Measurements from ENCODE around the gene CDH13. TPM values are rescaled to one million over a fixed set of nuclear protein-coding genes. Genes with fewer than 3 reads are reported as not detected.

CDH13 gene
- total and polyA plus RNA-seq, 10 of the 15 experiments (the other 5 are each of a cell fraction or from before 2014, with no cell fraction given) = under 0.01 to 0.05 TPM; not detected in 8

GRCh38 chr16:83772806-83773205, 1146.0 kb downstream of the CDH13 start (continued):
- TF ChIP-seq POLR2AphosphoS2 (IDR thresholded peaks at IDR 0.05; ENCODE audit: low read depth, low read length) = no peak

GRCh38 chr16:83774066-83774465, 1147.3 kb downstream of the CDH13 start:
- BruUV-seq (replicated peaks) = no TSS peak
- H2AFZ ChIP-seq (ENCODE audit: control insufficient read depth, low read depth, low read length) = no peak overlapping the region
- CTCF ChIA-PET = no interaction called here
- RAD21 ChIA-PET (ENCODE audit: unreplicated experiment) = no interaction called here
- no peak overlapping the region for H3K9ac ChIP-seq (ENCODE audit: control insufficient read depth, insufficient read depth, low read length)
- H3K4me3 ChIP-seq = no peak overlapping the region
- no peak overlapping the region for H3K27ac ChIP-seq (ENCODE audit: control insufficient read depth, insufficient read depth)
- SMC1A ChIA-PET (ENCODE audit: uncharacterized antibody, unreplicated experiment) = no interaction called here
- DNase-seq (ENCODE audit: low read depth, low spot score) = no peak
- no peak overlapping the region for H3K4me2 ChIP-seq (ENCODE audit: control insufficient read depth, insufficient read depth)
- WGBS (ENCODE audit: insufficient coverage, insufficient replicate concordance, low lambda C conversion rate, missing lambda C conversion rate) = 4% methylated on average over 4 of the region's 4 CpGs
- FAIRE-seq = no peak
- TF ChIP-seq FOXM1 (IDR thresholded peaks at IDR 0.05; ENCODE audit: low read depth, low read length) = no peak
- no peak for TF ChIP-seq ZNF622 (IDR thresholded peaks at IDR 0.05)
- no peak for TF ChIP-seq REST (IDR thresholded peaks at IDR 0.05; ENCODE audit: low read depth, low read length)
- no peak for TF ChIP-seq USF1 (IDR thresholded peaks at IDR 0.05; ENCODE audit: borderline replicate concordance, extremely low read length, insufficient read depth, low read depth, low read length)
- no peak for TF ChIP-seq WRNIP1 (IDR thresholded peaks at IDR 0.05; ENCODE audit: borderline replicate concordance, low read depth, low read length)
- no peak for TF ChIP-seq MYB (IDR thresholded peaks at IDR 0.05; ENCODE audit: borderline replicate concordance, low read depth, low read length)
- in situ Hi-C loops (cut with MboI) (no loop called here), intact Hi-C loops (cut with micrococcal nuclease; ENCODE audit: unreplicated experiment) (no loop called here)
- no peaks in the 10 kb centered on the region for H3K79me2 ChIP-seq (ENCODE audit: control insufficient read depth, insufficient read depth, low read length)
- H4K20me1 ChIP-seq (ENCODE audit: control insufficient read depth, insufficient read depth) = no peaks in the 10 kb centered on the region
- H3K36me3 ChIP-seq (ENCODE audit: control insufficient read depth in 2 of 2, insufficient read depth in 2 of 2, low read length in 1 of 2) = no peaks in the 10 kb centered on the region
- no peaks in the 10 kb centered on the region for H3K4me1 ChIP-seq (ENCODE audit: control insufficient read depth, insufficient read depth, low read length)
- H3K9me3 ChIP-seq (replicated peaks; ENCODE audit: control insufficient read depth, insufficient read depth, low read length) = no peaks in the 10 kb centered on the region
- H3K27me3 ChIP-seq (replicated peaks in 1 of 2; ENCODE audit: control insufficient read depth in 2 of 2, insufficient read depth in 2 of 2, low read length in 1 of 2) = no peaks in the 10 kb centered on the region; a peak in 1 of 4 replicates
- ATAC-seq = no peak
- POLR2A ChIA-PET = no interaction called here
